Inflammatory macrophage treated with lipopolysaccharide for 1 hour (primary cell): ENCODE measurements around the gene OTOP3.
A peak's percentile ranks its signal among the peaks of the same experiment; 100 is the strongest.

Source experiments
- DNase-seq, 2 donors: peaks; one replicate each; pipeline ENCODE4 v3.0.0-alpha.2; 2020 to 2022

OTOP3 gene

GRCh38 chr17:74918906-74919305 lies 16.8 kb upstream of the OTOP3 start:
- DNase-seq: no peak

- no peak for DNase-seq
These were observed 16.0 kb upstream of the OTOP3 start for GRCh38 chr17:74919440-74920305.

GRCh38 chr17:74920306-74920620 lies 15.4 kb upstream of the OTOP3 start:
- no peak for DNase-seq

- DNase-seq: no peak
These were observed 15.1 kb upstream of the OTOP3 start for GRCh38 chr17:74920642-74921025.

- no peak for DNase-seq
These were observed 14.5 kb upstream of the OTOP3 start for GRCh38 chr17:74921026-74921681.

- DNase-seq: no peak
These were observed 13.9 kb upstream of the OTOP3 start for GRCh38 chr17:74921769-74922168.

- no peak for DNase-seq
These were observed 13.5 kb upstream of the OTOP3 start for GRCh38 chr17:74922172-74922571.

GRCh38 chr17:74922694-74923537 lies 12.8 kb upstream of the OTOP3 start, which contains the start of gene USH1G:
TSS of gene USH1G (minus strand) at chr17:74923255. CDS start at chr17:74923073, 182 bp downstream.
- no peak for DNase-seq

GRCh38 chr17:74923538-74924249 lies 12.0 kb upstream of the OTOP3 start:
- DNase-seq: peak; percentile 32 to 81

- DNase-seq: peak; percentile 62 to 81
These were observed 11.3 kb upstream of the OTOP3 start, which contains the start of gene OTOP2 for GRCh38 chr17:74924250-74924948. TSS of gene OTOP2 (plus strand) at chr17:74924273. CDS start at chr17:74924633, 360 bp downstream.

- DNase-seq: no peak
These were observed 10.5 kb upstream of the OTOP3 start for GRCh38 chr17:74925242-74925641.

GRCh38 chr17:74928786-74929185 lies 6.9 kb upstream of the OTOP3 start:
- DNase-seq: no peak

- no peak for DNase-seq
These were observed 5.1 kb upstream of the OTOP3 start for GRCh38 chr17:74930535-74931036.

GRCh38 chr17:74935048-74935447 lies 650 bp upstream of the OTOP3 start:
- DNase-seq: no peak

GRCh38 chr17:74936470-74936799 lies 737 bp downstream of the OTOP3 start:
- DNase-seq: no peak

- DNase-seq: no peak
These were observed 1.7 kb downstream of the OTOP3 start for GRCh38 chr17:74937064-74938051.

GRCh38 chr17:74938194-74938950 lies 2.7 kb downstream of the OTOP3 start:
- no peak for DNase-seq

GRCh38 chr17:74939534-74939933 lies 3.8 kb downstream of the OTOP3 start:
- DNase-seq: no peak

GRCh38 chr17:74941128-74941725 lies 5.5 kb downstream of the OTOP3 start:
- DNase-seq: no peak
